Muscle of leg (tissue), 11 donors: ENCODE measurements around the gene DNASE1L1. TPM values are rescaled to one million over a fixed set of nuclear protein-coding genes. Genes with fewer than 3 reads are reported as not detected.

Source experiments
- DNase-seq: peaks from one replicate; pipeline ENCODE4 v3.0.0; 2013
- H3K27ac ChIP-seq: one replicate; pipeline ENCODE4 v1.5.1; 2013; ENCODE audit warnings: mild to moderate bottlenecking, low read length, control low read depth
- H3K27me3 ChIP-seq: one replicate; pipeline ENCODE4 v1.6.1; 2013; ENCODE audit warnings: low read length; ENCODE audit not compliant: control insufficient read depth, insufficient read depth
- H3K36me3 ChIP-seq: one replicate; pipeline ENCODE4 v1.6.1; 2013; ENCODE audit warnings: low read length; ENCODE audit not compliant: control insufficient read depth, insufficient read depth
- H3K4me1 ChIP-seq: one replicate; pipeline ENCODE4 v1.6.1; 2013; ENCODE audit warnings: low read length; ENCODE audit not compliant: control insufficient read depth, insufficient read depth
- H3K4me3 ChIP-seq: one replicate; pipeline ENCODE4 v1.5.1; 2013; ENCODE audit warnings: low read length, control low read depth
- H3K9me3 ChIP-seq: replicated peaks from 2 replicates; pipeline ENCODE4 v1.6.1; 2013; ENCODE audit warnings: low read depth, low read length; ENCODE audit not compliant: control insufficient read depth
- WGBS: methylation state at CpG from one replicate; pipeline ENCODE4 v1.1.5; 2013; ENCODE audit warnings: missing lambda C conversion rate; ENCODE audit not compliant: insufficient coverage; 5-methylcytosine and 5-hydroxymethylcytosine counted together
- polyA plus RNA-seq, 8 donors: library from polyadenylated mRNA; unstranded; fragments of 120-200 nt; gene quantifications; one replicate each; pipeline versions ENCODE4 v1.2.1 to v1.2.3, GENCODE V29; 2013; ENCODE audit warnings: inconsistent platforms in 1 of 8, low replicate concordance in 1 of 8; ENCODE audit not compliant: insufficient read length in 8 of 8, insufficient read depth in 1 of 8
- total RNA-seq: library from RNA; stranded (reverse); fragments of 120-200 nt; gene quantifications from one replicate; pipeline ENCODE4 v1.2.4, GENCODE V29; 2013

DNASE1L1 gene
- total and polyA plus RNA-seq, 9 donors = 17.8 to 38.7 (median 32.6) TPM

GRCh38 chrX:154436983-154437752, 28.1 kb upstream of the DNASE1L1 start, which contains the start of gene GDI1:
TSS of gene GDI1 (plus strand) at chrX:154437154. CDS start at chrX:154437255, 101 bp downstream.
- Histone ChIP-seq H3K27me3 (no peaks in the 10 kb centered on the region), H3K4me1 (peaks cover 15% of the 10 kb centered on the region), H3K27ac (peak within 1 kb of the TSS; percentile 67), H3K36me3 (peaks cover 72% of the 10 kb centered on the region), H3K9me3 (peaks cover 4% of the 10 kb centered on the region), H3K4me3 (peak within 1 kb of the TSS; percentile 60)
- DNase-seq = no peak
- WGBS = 30% methylated on average over 83 of the region's 93 CpGs

- H3K27ac ChIP-seq = peak overlapping the region; percentile 67
- peaks cover 72% of the 10 kb centered on the region for H3K36me3 ChIP-seq
- DNase-seq = peak; percentile 67
- WGBS = 31% methylated on average over 31 of the region's 78 CpGs
- no peaks in the 10 kb centered on the region for H3K27me3 ChIP-seq
- peaks cover 2% of the 10 kb centered on the region for H3K9me3 ChIP-seq
- H3K4me1 ChIP-seq = peaks cover 15% of the 10 kb centered on the region
- H3K4me3 ChIP-seq = peak overlapping the region; percentile 36
Measured at GRCh38 chrX:154436374-154436982, 27.4 kb upstream of the DNASE1L1 start.

- peaks cover 2% of the 10 kb centered on the region for H3K9me3 ChIP-seq
- H3K4me3 ChIP-seq = no peak overlapping the region
- DNase-seq = no peak
- 89% methylated on average over 16 of the region's 19 CpGs for WGBS
- H3K4me1 ChIP-seq = peaks cover 19% of the 10 kb centered on the region
- H3K36me3 ChIP-seq = peaks cover 64% of the 10 kb centered on the region
- no peak overlapping the region for H3K27ac ChIP-seq
- no peaks in the 10 kb centered on the region for H3K27me3 ChIP-seq
Measured at GRCh38 chrX:154435171-154435733, 26.2 kb upstream of the DNASE1L1 start.

- WGBS = 83% methylated on average over 5 of the region's 7 CpGs
- Histone ChIP-seq H3K4me1 (peaks cover 21% of the 10 kb centered on the region), H3K27ac (no peak overlapping the region), H3K36me3 (peaks cover 58% of the 10 kb centered on the region), H3K9me3 (peaks cover 2% of the 10 kb centered on the region), H3K27me3 (no peaks in the 10 kb centered on the region), H3K4me3 (no peak overlapping the region)
- no peak for DNase-seq
Measured at GRCh38 chrX:154434394-154435168, 25.5 kb upstream of the DNASE1L1 start.

- 85% methylated on average over 7 of the region's 7 CpGs for WGBS
- no peaks in the 10 kb centered on the region for H3K27me3 ChIP-seq
- H3K4me3 ChIP-seq = no peak overlapping the region
- no peak for DNase-seq
- H3K36me3 ChIP-seq = peaks cover 50% of the 10 kb centered on the region
- H3K27ac ChIP-seq = no peak overlapping the region
- peaks cover 2% of the 10 kb centered on the region for H3K9me3 ChIP-seq
- H3K4me1 ChIP-seq = peaks cover 24% of the 10 kb centered on the region
Measured at GRCh38 chrX:154433605-154434004, 24.6 kb upstream of the DNASE1L1 start.

- 93% methylated on average over 4 of the region's 8 CpGs for WGBS
- peaks cover 17% of the 10 kb centered on the region for H3K4me1 ChIP-seq
- no peak for DNase-seq
- H3K27me3 ChIP-seq = no peaks in the 10 kb centered on the region
- no peak overlapping the region for H3K4me3 ChIP-seq
- H3K9me3 ChIP-seq = no peaks in the 10 kb centered on the region
- no peak overlapping the region for H3K27ac ChIP-seq
- H3K36me3 ChIP-seq = peaks cover 47% of the 10 kb centered on the region
Measured at GRCh38 chrX:154432210-154432609, 23.2 kb upstream of the DNASE1L1 start.

GRCh38 chrX:154431341-154431740, 22.3 kb upstream of the DNASE1L1 start:
- Histone ChIP-seq H3K4me3 (no peak overlapping the region), H3K9me3 (no peaks in the 10 kb centered on the region), H3K27ac (no peak overlapping the region)

GRCh38 chrX:154430916-154431315, 21.9 kb upstream of the DNASE1L1 start:
- 52% methylated on average over 3 of the region's 7 CpGs for WGBS
- no peaks in the 10 kb centered on the region for H3K9me3 ChIP-seq
- peaks cover 44% of the 10 kb centered on the region for H3K36me3 ChIP-seq
- H3K4me3 ChIP-seq = no peak overlapping the region
- no peak for DNase-seq
- peaks cover 15% of the 10 kb centered on the region for H3K4me1 ChIP-seq
- no peaks in the 10 kb centered on the region for H3K27me3 ChIP-seq
- H3K27ac ChIP-seq = no peak overlapping the region

More at GRCh38 chrX:154431341-154431740, 22.3 kb upstream of the DNASE1L1 start:
- peaks cover 19% of the 10 kb centered on the region for H3K4me1 ChIP-seq
- WGBS = no CpG with 5 or more reads among the region's 5 CpGs
- peaks cover 47% of the 10 kb centered on the region for H3K36me3 ChIP-seq
- no peaks in the 10 kb centered on the region for H3K27me3 ChIP-seq
- peak; percentile 41 for DNase-seq

GRCh38 chrX:154430479-154430878, 21.4 kb upstream of the DNASE1L1 start:
- 83% methylated on average over 6 of the region's 6 CpGs for WGBS
- Histone ChIP-seq H3K9me3 (no peaks in the 10 kb centered on the region), H3K27ac (no peak overlapping the region), H3K27me3 (no peaks in the 10 kb centered on the region), H3K4me3 (no peak overlapping the region), H3K36me3 (peaks cover 40% of the 10 kb centered on the region), H3K4me1 (peaks cover 15% of the 10 kb centered on the region)
- no peak for DNase-seq
